ENCODE results near the gene PRAMEF27.
"Not testable (repeated sequence)": the region's sequence is repeated elsewhere in the genome, so short reads cannot be mapped to it uniquely, and the experiment has no call there.

Gene PRAMEF27

DNA sequence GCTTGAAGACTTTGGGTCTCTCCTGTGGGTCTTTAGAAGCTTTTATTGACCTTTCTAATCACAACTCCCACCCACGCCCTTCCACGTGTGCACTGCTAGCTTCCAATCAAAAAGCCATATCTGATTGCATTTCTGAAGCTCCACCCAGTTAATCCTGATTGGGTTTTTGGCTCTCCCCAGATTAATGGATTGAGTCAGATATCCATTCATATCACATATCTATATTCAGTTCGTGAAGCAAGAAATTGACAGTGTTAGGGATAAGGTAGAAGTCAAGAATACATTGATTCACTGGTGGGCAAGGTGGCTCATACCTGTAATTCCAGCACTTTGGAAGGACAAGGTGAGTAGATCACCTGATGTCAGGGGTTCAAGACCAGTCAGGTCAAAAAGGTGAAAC, at the start of gene PRAMEF27:
Gene PRAMEF27, minus strand, starts transcription at position 101 of the 400 bp plus-strand sequence. CDS start 2,916 bp downstream, outside the sequence.
- DNase-seq: not testable (repeated sequence)

DNA sequence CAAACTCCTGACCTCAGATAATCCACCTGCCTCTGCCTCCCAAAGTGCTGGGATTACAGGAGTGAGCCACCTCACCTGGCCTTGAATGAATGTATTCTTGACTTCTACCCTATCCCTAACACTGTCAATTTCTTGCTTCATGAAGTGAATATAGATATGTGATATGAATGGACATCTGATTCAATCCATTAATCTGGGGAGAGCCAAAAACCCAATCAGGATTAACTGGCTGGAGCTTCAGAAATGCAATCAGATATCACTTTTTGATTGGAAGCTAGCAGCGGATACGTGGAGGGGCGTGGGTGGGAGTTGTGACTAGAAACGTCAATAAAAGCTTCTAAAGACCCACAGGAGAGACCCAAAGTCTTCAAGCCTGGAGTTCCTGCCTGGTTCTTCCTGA, 14.1 kb upstream of the PRAMEF27 start, which contains the start of gene PRAMEF25:
Gene PRAMEF25, plus strand, starts transcription at position 301 of the 400 bp plus-strand sequence. CDS start 2,920 bp downstream, outside the sequence.
- DNase-seq: not testable (repeated sequence)

DNA sequence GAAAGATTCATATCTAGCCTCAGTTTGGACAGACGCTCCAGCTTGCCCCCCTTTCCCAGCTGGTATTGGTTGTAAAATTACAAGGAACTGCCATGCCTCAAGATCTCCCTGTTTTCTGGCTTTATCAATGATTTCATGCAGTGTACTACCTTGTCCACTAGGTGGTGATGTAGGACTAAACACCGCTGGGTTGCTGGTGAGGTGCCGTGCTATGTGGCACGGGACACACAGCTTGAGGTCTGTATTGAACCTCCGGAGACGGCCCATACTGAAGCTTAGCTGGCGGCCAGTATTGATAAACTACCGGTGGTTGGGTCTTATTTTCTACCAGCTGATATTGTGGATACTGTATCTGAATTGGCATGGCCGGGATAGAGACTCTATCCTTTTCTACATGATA, 36.5 kb downstream of the PRAMEF27 start:
- DNase-seq: not testable (repeated sequence)

GRCh38 chr1:13011932-13012331, 44.4 kb downstream of the PRAMEF27 start:
- not testable (repeated sequence) for DNase-seq

GRCh38 chr1:13009348-13009747, 47.0 kb downstream of the PRAMEF27 start:
- DNase-seq: not testable (repeated sequence)

GRCh38 chr1:13005732-13006131, 50.6 kb downstream of the PRAMEF27 start:
- DNase-seq: not testable (repeated sequence)
